Measurements from ENCODE around the gene EIF2B2. TPM values are rescaled to one million over a fixed set of nuclear protein-coding genes. Genes with fewer than 3 reads are reported as not detected.

Gene EIF2B2
- total RNA-seq, 2 donors from 2014 or later, result 35.0 to 41.6 TPM

DNA sequence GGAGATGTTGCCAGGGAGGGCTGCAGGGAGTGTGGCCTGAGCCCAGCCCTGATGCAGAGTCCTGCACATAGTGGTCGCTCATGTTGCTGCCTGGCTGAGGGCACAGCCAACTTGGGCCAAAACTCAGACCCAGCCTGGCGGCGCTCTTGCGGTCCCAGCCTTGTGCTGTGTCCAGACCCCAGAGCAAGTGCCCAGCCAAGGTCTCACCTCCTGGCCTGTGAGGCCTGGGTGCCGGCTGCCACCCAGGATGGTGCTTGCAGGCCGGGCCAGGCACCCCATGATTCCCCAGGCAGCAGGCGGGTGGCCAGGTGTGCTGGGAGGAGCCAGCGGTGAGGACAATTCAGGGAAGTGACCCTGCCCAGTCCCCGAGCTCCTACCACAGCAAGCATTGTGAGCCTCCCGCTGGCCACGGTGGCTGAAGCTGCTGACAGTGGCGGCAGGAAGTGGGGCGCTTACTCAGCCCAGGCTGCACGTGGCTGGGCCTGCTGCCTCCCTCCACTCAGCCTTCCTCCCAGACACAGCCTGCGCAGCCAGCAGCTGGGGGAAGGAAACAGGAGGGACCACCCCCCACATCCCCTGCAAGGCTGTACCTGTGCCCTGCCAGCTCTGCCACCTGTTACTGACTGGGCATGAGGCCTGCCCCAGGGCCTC is 29.6 kb upstream of the EIF2B2 start:
- H3K27ac Mint-ChIP-seq, result no peak overlapping the region
- no peaks in the 10 kb centered on the region for H3K36me3 Mint-ChIP-seq (ENCODE audit: low read depth)
- DNase-seq, result peak; percentile 66
- Histone ChIP-seq H3K27me3 (ENCODE audit: control insufficient read depth, insufficient read depth, low read length, poor library complexity, severe bottlenecking) (no peaks in the 10 kb centered on the region), H3K4me1 (ENCODE audit: control insufficient read depth, insufficient read depth, low read length) (peaks cover 4% of the 10 kb centered on the region), H3K27ac (ENCODE audit: low read depth, low read length) (no peak overlapping the region), H3K4me3 (ENCODE audit: low read length) (no peak overlapping the region), H3K36me3 (ENCODE audit: control insufficient read depth, insufficient read depth, low read length) (no peaks in the 10 kb centered on the region), H3K9me3 (ENCODE audit: control insufficient read depth, low read length) (no peaks in the 10 kb centered on the region), H3K9ac (ENCODE audit: extremely low read depth, low read length, poor library complexity, severe bottlenecking) (no peak overlapping the region)
- peaks cover 2% of the 10 kb centered on the region for H3K27me3 Mint-ChIP-seq (ENCODE audit: insufficient read depth)
- 88 to 90% methylated on average over 12 to 15 of the region's 15 CpGs for WGBS, 2 experiments (ENCODE audit: insufficient coverage in 1 of 2, insufficient read length in 1 of 2)
- TF ChIP-seq CTCF (conservative IDR thresholded peaks at IDR 0.05), result no peak
- peaks cover 7% of the 10 kb centered on the region for H3K4me1 Mint-ChIP-seq
- no peaks in the 10 kb centered on the region for H3K9me3 Mint-ChIP-seq
- H3K4me3 Mint-ChIP-seq, result no peak overlapping the region

DNA sequence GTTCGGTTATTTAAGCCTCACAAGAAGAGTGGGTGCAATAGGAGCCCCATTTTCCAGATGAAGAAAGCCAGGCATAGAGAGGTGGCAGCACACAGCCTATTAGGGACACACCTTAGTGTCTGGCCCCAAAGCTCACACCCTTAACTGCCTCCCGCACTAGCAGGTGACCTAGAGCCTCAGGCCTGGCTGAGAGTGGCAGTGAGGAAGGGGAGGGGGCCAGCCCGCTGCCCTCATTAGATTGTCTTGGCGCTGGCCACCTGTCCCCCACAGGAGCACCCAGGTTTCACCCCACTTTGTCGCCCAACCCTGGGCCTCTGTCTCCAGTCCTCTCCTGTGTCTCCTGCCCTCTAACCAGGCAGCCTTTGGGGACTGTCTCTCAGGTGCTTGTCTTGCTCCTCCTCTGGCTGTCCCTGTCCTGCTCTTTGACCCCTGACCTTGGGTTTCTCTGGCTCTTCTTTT is 28.8 kb upstream of the EIF2B2 start:
- H3K4me1 ChIP-seq (ENCODE audit: control insufficient read depth, insufficient read depth, low read length), result peaks cover 8% of the 10 kb centered on the region
- H3K27ac ChIP-seq (ENCODE audit: low read depth, low read length), result no peak overlapping the region
- H3K9me3 ChIP-seq (ENCODE audit: control insufficient read depth, low read length), result no peaks in the 10 kb centered on the region
- H3K4me1 Mint-ChIP-seq, result peaks cover 15% of the 10 kb centered on the region
- H3K4me3 Mint-ChIP-seq, result no peak overlapping the region
- no peak for DNase-seq
- H3K4me3 ChIP-seq (ENCODE audit: low read length), result no peak overlapping the region
- H3K27ac Mint-ChIP-seq, result peak overlapping the region; percentile 12
- peaks cover 2% of the 10 kb centered on the region for H3K27me3 Mint-ChIP-seq (ENCODE audit: insufficient read depth)
- H3K27me3 ChIP-seq (ENCODE audit: control insufficient read depth, insufficient read depth, low read length, poor library complexity, severe bottlenecking), result no peaks in the 10 kb centered on the region
- no peaks in the 10 kb centered on the region for H3K36me3 ChIP-seq (ENCODE audit: control insufficient read depth, insufficient read depth, low read length)
- WGBS, 2 experiments (ENCODE audit: insufficient coverage in 1 of 2, insufficient read length in 1 of 2), result 82 to 94% methylated on average over 2 to 5 of the region's 5 CpGs
- H3K36me3 Mint-ChIP-seq (ENCODE audit: low read depth), result no peaks in the 10 kb centered on the region
- no peak overlapping the region for H3K9ac ChIP-seq (ENCODE audit: extremely low read depth, low read length, poor library complexity, severe bottlenecking)
- H3K9me3 Mint-ChIP-seq, result no peaks in the 10 kb centered on the region
- TF ChIP-seq CTCF (conservative IDR thresholded peaks at IDR 0.05), result no peak

GRCh38 chr14:74974364-74975058 is 28.2 kb upstream of the EIF2B2 start:
- no peak overlapping the region for H3K9ac ChIP-seq (ENCODE audit: extremely low read depth, low read length, poor library complexity, severe bottlenecking)
- no peaks in the 10 kb centered on the region for H3K9me3 ChIP-seq (ENCODE audit: control insufficient read depth, low read length)
- Mint-ChIP-seq H3K9me3 (no peaks in the 10 kb centered on the region), H3K4me3 (no peak overlapping the region), H3K27ac (peak overlapping the region; percentile 12), H3K36me3 (ENCODE audit: low read depth) (no peaks in the 10 kb centered on the region), H3K4me1 (peaks cover 17% of the 10 kb centered on the region), H3K27me3 (ENCODE audit: insufficient read depth) (peaks cover 2% of the 10 kb centered on the region)
- no peaks in the 10 kb centered on the region for H3K27me3 ChIP-seq (ENCODE audit: control insufficient read depth, insufficient read depth, low read length, poor library complexity, severe bottlenecking)
- TF ChIP-seq CTCF (conservative IDR thresholded peaks at IDR 0.05), result no peak
- DNase-seq, result peak; percentile 75
- H3K4me1 ChIP-seq (ENCODE audit: control insufficient read depth, insufficient read depth, low read length), result peaks cover 12% of the 10 kb centered on the region
- 51 to 84% methylated on average over 8 to 15 of the region's 15 CpGs for WGBS, 2 experiments (ENCODE audit: insufficient coverage in 1 of 2, insufficient read length in 1 of 2)
- no peaks in the 10 kb centered on the region for H3K36me3 ChIP-seq (ENCODE audit: control insufficient read depth, insufficient read depth, low read length)
- H3K27ac ChIP-seq (ENCODE audit: low read depth, low read length), result no peak overlapping the region
- no peak overlapping the region for H3K4me3 ChIP-seq (ENCODE audit: low read length)
